ENCODE measurements around the gene FOXN3.

FOXN3 gene

GRCh38 chr14:89424241-89424640, 7.2 kb upstream of the FOXN3 start:
- in situ Hi-C loops (cut with HindIII; ENCODE audit: low pct_ligation_motif_present, low sequenced_read_pairs) = no loop called here
- no peak overlapping the region for H3K4me3 ChIP-seq (ENCODE audit: low read depth, low read length)
- no peaks in the 10 kb centered on the region for H3K36me3 ChIP-seq (replicated peaks)
- TF ChIP-seq, protein P1, sequence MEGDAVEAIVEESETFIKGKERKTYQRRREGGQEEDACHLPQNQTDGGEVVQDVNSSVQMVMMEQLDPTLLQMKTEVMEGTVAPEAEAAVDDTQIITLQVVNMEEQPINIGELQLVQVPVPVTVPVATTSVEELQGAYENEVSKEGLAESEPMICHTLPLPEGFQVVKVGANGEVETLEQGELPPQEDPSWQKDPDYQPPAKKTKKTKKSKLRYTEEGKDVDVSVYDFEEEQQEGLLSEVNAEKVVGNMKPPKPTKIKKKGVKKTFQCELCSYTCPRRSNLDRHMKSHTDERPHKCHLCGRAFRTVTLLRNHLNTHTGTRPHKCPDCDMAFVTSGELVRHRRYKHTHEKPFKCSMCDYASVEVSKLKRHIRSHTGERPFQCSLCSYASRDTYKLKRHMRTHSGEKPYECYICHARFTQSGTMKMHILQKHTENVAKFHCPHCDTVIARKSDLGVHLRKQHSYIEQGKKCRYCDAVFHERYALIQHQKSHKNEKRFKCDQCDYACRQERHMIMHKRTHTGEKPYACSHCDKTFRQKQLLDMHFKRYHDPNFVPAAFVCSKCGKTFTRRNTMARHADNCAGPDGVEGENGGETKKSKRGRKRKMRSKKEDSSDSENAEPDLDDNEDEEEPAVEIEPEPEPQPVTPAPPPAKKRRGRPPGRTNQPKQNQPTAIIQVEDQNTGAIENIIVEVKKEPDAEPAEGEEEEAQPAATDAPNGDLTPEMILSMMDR (IDR thresholded peaks at IDR 0.05; ENCODE audit: low read depth, low read length, missing control alignments) = no peak
- DNase-seq = no peak
- no peak overlapping the region for H3K27ac ChIP-seq
- no peaks in the 10 kb centered on the region for H3K27me3 ChIP-seq (replicated peaks)

DNA sequence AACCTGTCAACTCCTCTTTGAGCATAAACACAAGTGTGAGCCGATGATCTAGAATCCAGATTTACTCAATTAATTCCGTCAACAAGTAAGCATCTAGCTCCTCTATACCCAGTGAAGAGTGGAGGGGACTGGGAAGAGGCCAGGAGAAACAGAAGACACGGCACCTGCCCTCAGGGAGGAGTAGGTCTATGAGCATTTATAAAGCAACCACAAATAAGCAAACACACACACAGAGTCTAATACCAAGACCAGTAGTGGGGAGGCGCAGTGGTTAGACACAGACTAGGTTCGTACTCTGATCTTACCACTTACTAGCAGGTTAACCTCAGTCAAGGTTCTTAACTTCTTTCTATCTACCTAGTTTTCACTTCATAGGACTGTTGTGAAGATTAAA, 5.9 kb upstream of the FOXN3 start:
- H3K36me3 ChIP-seq (replicated peaks) = no peaks in the 10 kb centered on the region
- H3K27me3 ChIP-seq (replicated peaks) = no peaks in the 10 kb centered on the region
- no peak for DNase-seq
- no peak overlapping the region for H3K27ac ChIP-seq
- TF ChIP-seq, protein P1 (IDR thresholded peaks at IDR 0.05; ENCODE audit: low read depth, low read length, missing control alignments) = no peak
- H3K4me3 ChIP-seq (ENCODE audit: low read depth, low read length) = no peak overlapping the region
- in situ Hi-C loops (cut with HindIII; ENCODE audit: low pct_ligation_motif_present, low sequenced_read_pairs) = no loop called here

- Histone ChIP-seq H3K27ac (no peak overlapping the region), H3K36me3 (replicated peaks) (no peaks in the 10 kb centered on the region), H3K27me3 (replicated peaks) (no peaks in the 10 kb centered on the region), H3K4me3 (ENCODE audit: low read depth, low read length) (no peak overlapping the region)
- in situ Hi-C loops (cut with HindIII; ENCODE audit: low pct_ligation_motif_present, low sequenced_read_pairs) = no loop called here
- no peak for DNase-seq
- TF ChIP-seq, protein P1 (IDR thresholded peaks at IDR 0.05; ENCODE audit: low read depth, low read length, missing control alignments) = no peak
Observed at GRCh38 chr14:89422181-89422951, 5.3 kb upstream of the FOXN3 start.

DNA sequence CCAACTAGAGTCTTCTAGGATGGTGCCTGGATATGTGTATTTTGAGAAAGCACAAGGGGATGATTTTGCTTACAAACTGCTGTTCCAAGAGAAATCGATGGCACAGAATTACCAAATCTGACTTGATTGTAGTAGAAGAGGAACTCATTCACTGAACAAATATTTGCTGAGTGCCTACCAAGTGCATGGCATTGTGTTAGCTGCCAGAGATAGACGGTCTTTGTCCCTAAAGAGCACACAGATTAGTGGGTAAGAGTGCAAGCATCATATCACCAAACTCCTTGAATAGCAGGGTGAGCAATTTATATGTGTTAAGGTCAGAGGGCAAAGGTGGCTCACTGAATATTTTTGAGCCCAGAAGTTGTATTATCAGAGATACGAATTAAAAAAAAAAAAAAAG, 3.5 kb upstream of the FOXN3 start:
- DNase-seq = no peak
- Histone ChIP-seq H3K27ac (no peak overlapping the region), H3K27me3 (replicated peaks) (no peaks in the 10 kb centered on the region), H3K36me3 (replicated peaks) (no peaks in the 10 kb centered on the region), H3K4me3 (ENCODE audit: low read depth, low read length) (no peak overlapping the region)
- TF ChIP-seq, protein P1 (IDR thresholded peaks at IDR 0.05; ENCODE audit: low read depth, low read length, missing control alignments) = no peak
- in situ Hi-C loops (cut with HindIII; ENCODE audit: low pct_ligation_motif_present, low sequenced_read_pairs) = no loop called here

DNA sequence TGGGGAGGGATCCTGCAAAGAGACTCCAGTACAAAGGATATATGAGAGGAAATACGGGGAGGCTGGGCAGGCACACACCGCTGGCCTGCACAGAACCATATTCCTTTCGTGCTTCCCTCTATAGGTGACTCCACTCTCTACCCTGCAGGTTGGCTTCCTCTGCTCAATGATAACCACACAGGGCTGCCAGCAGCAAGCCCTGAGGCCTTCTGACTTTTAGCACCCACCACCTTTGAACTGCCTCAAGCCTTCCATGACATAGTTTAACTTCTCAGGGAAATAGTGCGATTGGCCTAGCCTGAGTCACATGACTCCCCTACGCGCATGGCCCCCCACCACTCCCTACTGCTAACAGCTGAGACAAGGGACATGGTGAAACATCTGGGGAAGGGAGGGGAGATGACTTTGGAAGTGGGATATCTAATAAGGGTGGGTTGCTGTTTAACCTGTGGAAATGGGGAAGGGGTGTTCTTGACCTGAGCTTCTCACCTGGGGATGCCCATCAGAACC, 3.0 kb upstream of the FOXN3 start:
- in situ Hi-C loops (cut with HindIII; ENCODE audit: low pct_ligation_motif_present, low sequenced_read_pairs) = no loop called here
- H3K36me3 ChIP-seq (replicated peaks) = no peaks in the 10 kb centered on the region
- no peaks in the 10 kb centered on the region for H3K27me3 ChIP-seq (replicated peaks)
- H3K27ac ChIP-seq = no peak overlapping the region
- no peak for DNase-seq
- TF ChIP-seq, protein P1 (IDR thresholded peaks at IDR 0.05; ENCODE audit: low read depth, low read length, missing control alignments) = no peak
- H3K4me3 ChIP-seq (ENCODE audit: low read depth, low read length) = no peak overlapping the region

DNA sequence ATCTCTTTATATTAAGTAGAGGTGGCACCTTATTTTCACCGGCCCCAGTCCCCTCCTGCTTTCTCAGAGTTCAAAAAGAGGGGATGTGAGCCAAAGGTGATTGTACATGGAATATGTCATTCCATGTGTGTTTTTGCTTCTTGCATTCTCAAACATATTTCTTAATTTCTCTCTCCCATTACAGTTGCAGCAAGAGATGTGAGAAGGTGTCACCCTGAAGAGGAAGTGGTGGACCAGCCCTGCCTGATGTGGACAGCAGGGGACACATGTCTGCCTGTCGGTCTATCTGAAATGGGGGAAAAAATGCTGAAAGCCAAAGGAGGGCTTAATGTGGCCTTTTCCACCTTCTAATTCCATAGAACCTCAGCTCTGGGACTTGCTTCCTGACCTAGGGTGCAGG, 1.9 kb upstream of the FOXN3 start:
- no peak for DNase-seq
- no peak overlapping the region for H3K4me3 ChIP-seq (ENCODE audit: low read depth, low read length)
- TF ChIP-seq, protein P1 (IDR thresholded peaks at IDR 0.05; ENCODE audit: low read depth, low read length, missing control alignments) = peak; percentile 19
- no peaks in the 10 kb centered on the region for H3K36me3 ChIP-seq (replicated peaks)
- in situ Hi-C loops (cut with HindIII; ENCODE audit: low pct_ligation_motif_present, low sequenced_read_pairs) = no loop called here
- no peak overlapping the region for H3K27ac ChIP-seq
- no peaks in the 10 kb centered on the region for H3K27me3 ChIP-seq (replicated peaks)
